ENCODE measurements around the gene SPATA24.

SPATA24 gene

GRCh38 chr5:139368613-139369012 lies 35.3 kb downstream of the SPATA24 start:
- H3K79me2 ChIP-seq (ENCODE audit: insufficient read depth, low read length): no peaks in the 10 kb centered on the region
- H3K4me3 ChIP-seq (ENCODE audit: insufficient read depth, low read length, poor library complexity, severe bottlenecking): no peak overlapping the region
- 0 out of 2 replicates have a peak, but pooled peaks cover 12% of the 10 kb centered on the region for H3F3A ChIP-seq (ENCODE audit: insufficient read depth)
- H3K9ac ChIP-seq (ENCODE audit: low read length): no peak overlapping the region
- no peaks in the 10 kb centered on the region for H3K9me2 ChIP-seq (replicated peaks; ENCODE audit: insufficient read depth, low read length)
- no peaks in the 10 kb centered on the region for H3K27me3 ChIP-seq (ENCODE audit: low read length)
- H4K20me1 ChIP-seq (ENCODE audit: low read depth, low read length): no peaks in the 10 kb centered on the region
- H3K4me2 ChIP-seq (ENCODE audit: low read depth, low read length, poor library complexity, severe bottlenecking): no peak overlapping the region
- no peak for TF ChIP-seq CTCF (IDR thresholded peaks at IDR 0.05; ENCODE audit: insufficient read depth, low read length, poor library complexity, severe bottlenecking)
- TF ChIP-seq EZH2phosphoT487 (conservative IDR thresholded peaks at IDR 0.05; ENCODE audit: low read length): no peak
- no peaks in the 10 kb centered on the region for H3K9me3 ChIP-seq (ENCODE audit: insufficient read depth, low read length)
- no peak overlapping the region for H2AFZ ChIP-seq (ENCODE audit: low read depth, low read length, severe bottlenecking)
- no peak overlapping the region for H3K27ac ChIP-seq (ENCODE audit: low read depth, low read length)
- H3K36me3 ChIP-seq (ENCODE audit: low read length): peaks cover 8% of the 10 kb centered on the region; the same call in 1 of the 2 replicates

GRCh38 chr5:139364466-139364865 lies 39.4 kb downstream of the SPATA24 start:
- Histone ChIP-seq H3K9me3 (ENCODE audit: insufficient read depth, low read length) (no peaks in the 10 kb centered on the region), H3K36me3 (ENCODE audit: low read length) (peaks cover 9% of the 10 kb centered on the region; the same call in 1 of the 2 replicates), H3K4me3 (ENCODE audit: insufficient read depth, low read length, poor library complexity, severe bottlenecking) (no peak overlapping the region), H3K27me3 (ENCODE audit: low read length) (no peaks in the 10 kb centered on the region), H3K27ac (ENCODE audit: low read depth, low read length) (no peak overlapping the region), H3K9ac (ENCODE audit: low read length) (no peak overlapping the region), H3K4me2 (ENCODE audit: low read depth, low read length, poor library complexity, severe bottlenecking) (no peak overlapping the region), H3K9me2 (replicated peaks; ENCODE audit: insufficient read depth, low read length) (no peaks in the 10 kb centered on the region), H2AFZ (ENCODE audit: low read depth, low read length, severe bottlenecking) (no peak overlapping the region), H3F3A (ENCODE audit: insufficient read depth) (0 out of 2 replicates have a peak, but pooled peaks cover 16% of the 10 kb centered on the region), H4K20me1 (ENCODE audit: low read depth, low read length) (no peaks in the 10 kb centered on the region), H3K79me2 (ENCODE audit: insufficient read depth, low read length) (peaks cover 24% of the 10 kb centered on the region)
- TF ChIP-seq EZH2phosphoT487 (conservative IDR thresholded peaks at IDR 0.05; ENCODE audit: low read length) (no peak), CTCF (IDR thresholded peaks at IDR 0.05; ENCODE audit: insufficient read depth, low read length, poor library complexity, severe bottlenecking) (no peak)

GRCh38 chr5:139363937-139364336 lies 40.0 kb downstream of the SPATA24 start:
- H3F3A ChIP-seq (ENCODE audit: insufficient read depth): 0 out of 2 replicates have a peak, but pooled peaks cover 16% of the 10 kb centered on the region
- H3K4me2 ChIP-seq (ENCODE audit: low read depth, low read length, poor library complexity, severe bottlenecking): no peak overlapping the region
- no peak for TF ChIP-seq CTCF (IDR thresholded peaks at IDR 0.05; ENCODE audit: insufficient read depth, low read length, poor library complexity, severe bottlenecking)
- TF ChIP-seq EZH2phosphoT487 (conservative IDR thresholded peaks at IDR 0.05; ENCODE audit: low read length): no peak
- H3K4me3 ChIP-seq (ENCODE audit: insufficient read depth, low read length, poor library complexity, severe bottlenecking): no peak overlapping the region
- H3K79me2 ChIP-seq (ENCODE audit: insufficient read depth, low read length): peaks cover 29% of the 10 kb centered on the region
- no peaks in the 10 kb centered on the region for H3K27me3 ChIP-seq (ENCODE audit: low read length)
- no peak overlapping the region for H3K27ac ChIP-seq (ENCODE audit: low read depth, low read length)
- no peak overlapping the region for H2AFZ ChIP-seq (ENCODE audit: low read depth, low read length, severe bottlenecking)
- no peaks in the 10 kb centered on the region for H4K20me1 ChIP-seq (ENCODE audit: low read depth, low read length)
- H3K36me3 ChIP-seq (ENCODE audit: low read length): peaks cover 9% of the 10 kb centered on the region; the same call in 1 of the 2 replicates
- H3K9me3 ChIP-seq (ENCODE audit: insufficient read depth, low read length): no peaks in the 10 kb centered on the region
- no peak overlapping the region for H3K9ac ChIP-seq (ENCODE audit: low read length)
- no peaks in the 10 kb centered on the region for H3K9me2 ChIP-seq (replicated peaks; ENCODE audit: insufficient read depth, low read length)
